ENCODE data around the gene C1orf232. TPM values are rescaled to one million over a fixed set of nuclear protein-coding genes. Genes with fewer than 3 reads are reported as not detected.

C1orf232 gene
- total RNA-seq, result not detected in 2 replicates

DNA sequence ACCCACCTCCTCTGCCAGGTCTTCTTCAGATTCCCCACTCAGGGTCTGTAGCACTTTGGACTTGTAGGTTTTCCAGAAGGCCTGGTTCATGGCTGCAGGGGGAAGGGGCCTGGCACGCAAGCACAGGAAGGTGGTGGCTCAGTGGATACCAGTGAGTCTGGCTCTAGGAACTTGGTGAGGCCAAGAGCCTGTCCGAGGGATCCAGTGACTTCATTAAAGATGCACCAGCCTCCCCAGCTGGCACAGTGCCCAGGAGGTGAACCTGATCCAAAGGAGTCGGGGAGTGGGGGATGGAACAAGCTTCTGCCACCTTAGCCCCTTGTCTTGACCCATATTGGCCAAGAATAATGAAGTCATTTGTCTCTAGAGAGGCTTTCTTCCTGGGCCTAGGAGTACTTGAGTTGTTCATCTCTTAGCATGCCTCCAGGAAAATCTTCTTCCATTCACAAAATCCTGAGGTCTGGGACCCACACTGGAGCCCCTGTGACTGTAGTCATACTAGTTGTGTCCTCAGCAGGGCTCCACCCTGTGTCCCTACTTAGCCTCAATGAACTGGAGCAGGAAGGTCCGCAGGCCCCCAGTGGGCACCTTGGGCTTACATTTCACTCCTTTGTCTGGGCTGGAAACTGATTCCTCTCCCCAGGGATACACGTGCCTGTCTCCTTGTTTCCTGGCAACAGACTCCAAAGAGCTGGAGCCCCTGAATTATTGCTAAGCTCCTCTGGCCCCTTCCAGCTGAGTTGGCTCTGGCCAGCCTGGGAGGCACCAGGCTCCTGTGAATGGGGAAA lies at the start of gene C1orf232:
Gene C1orf232 (minus strand): TSS at position 554 of the 788 bp plus-strand sequence. CDS start 464 bp downstream, at position 90.
- DNase-seq (ENCODE audit: low read depth), result no peak
- TF ChIP-seq, protein P1, sequence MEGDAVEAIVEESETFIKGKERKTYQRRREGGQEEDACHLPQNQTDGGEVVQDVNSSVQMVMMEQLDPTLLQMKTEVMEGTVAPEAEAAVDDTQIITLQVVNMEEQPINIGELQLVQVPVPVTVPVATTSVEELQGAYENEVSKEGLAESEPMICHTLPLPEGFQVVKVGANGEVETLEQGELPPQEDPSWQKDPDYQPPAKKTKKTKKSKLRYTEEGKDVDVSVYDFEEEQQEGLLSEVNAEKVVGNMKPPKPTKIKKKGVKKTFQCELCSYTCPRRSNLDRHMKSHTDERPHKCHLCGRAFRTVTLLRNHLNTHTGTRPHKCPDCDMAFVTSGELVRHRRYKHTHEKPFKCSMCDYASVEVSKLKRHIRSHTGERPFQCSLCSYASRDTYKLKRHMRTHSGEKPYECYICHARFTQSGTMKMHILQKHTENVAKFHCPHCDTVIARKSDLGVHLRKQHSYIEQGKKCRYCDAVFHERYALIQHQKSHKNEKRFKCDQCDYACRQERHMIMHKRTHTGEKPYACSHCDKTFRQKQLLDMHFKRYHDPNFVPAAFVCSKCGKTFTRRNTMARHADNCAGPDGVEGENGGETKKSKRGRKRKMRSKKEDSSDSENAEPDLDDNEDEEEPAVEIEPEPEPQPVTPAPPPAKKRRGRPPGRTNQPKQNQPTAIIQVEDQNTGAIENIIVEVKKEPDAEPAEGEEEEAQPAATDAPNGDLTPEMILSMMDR (IDR thresholded peaks at IDR 0.05; ENCODE audit: insufficient read depth, low read depth, low read length), result no peak
- peak within 1 kb of the TSS; percentile 89 for H3K4me3 ChIP-seq (ENCODE audit: low read depth, low read length)

DNA sequence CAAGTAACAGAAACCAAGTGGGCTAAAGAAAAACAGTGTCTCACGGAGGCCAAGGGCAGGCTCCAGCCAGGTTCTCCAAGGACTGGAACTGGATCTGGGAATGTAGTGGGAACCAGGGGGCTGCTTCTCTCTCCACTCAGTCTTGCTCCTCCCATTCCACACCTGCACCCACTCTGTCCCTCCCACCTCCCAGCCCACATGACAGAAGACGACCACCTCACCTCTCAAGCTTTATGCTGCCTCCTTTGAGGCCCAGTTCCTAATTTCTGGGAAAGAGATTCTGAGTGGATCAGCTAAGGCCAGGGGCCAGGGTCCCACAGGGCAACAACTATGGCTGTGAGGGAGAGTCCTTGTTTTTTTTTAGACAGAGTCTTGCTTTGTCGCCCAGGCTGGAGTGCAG lies 46.5 kb upstream of the C1orf232 start:
- DNase-seq (ENCODE audit: low read depth), result no peak
- TF ChIP-seq, protein P1 (IDR thresholded peaks at IDR 0.05; ENCODE audit: insufficient read depth, low read depth, low read length), result no peak

DNA sequence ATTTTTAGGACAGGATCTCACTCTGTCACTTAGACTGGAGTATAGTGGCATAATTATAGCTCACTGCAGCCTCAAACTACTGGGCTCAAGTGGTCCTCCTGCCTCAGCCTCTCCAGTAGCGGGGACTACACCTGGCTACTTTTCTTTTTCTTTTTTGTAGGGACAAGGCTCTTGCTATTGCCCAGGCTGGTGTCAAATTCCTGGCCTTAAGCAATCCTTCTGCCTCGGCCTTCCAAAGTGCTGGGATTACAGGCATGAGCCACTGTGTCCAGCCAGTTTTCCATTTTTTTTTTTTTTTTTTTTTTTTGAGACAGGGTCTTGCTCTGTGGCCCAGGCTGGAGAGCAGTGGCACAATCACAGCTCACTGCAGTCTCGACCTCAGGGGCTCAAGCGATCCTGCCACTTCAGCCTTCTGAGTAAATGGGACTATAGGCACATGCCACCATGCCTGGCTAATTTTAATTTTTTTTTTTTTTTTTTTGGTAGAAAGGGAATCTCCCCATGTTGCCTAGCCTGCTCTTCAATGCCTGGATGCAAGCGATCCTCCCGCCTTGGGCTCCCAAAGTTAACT lies 44.7 kb upstream of the C1orf232 start:
- H3K4me3 ChIP-seq (ENCODE audit: low read depth, low read length), result no peak overlapping the region
- TF ChIP-seq, protein P1 (IDR thresholded peaks at IDR 0.05; ENCODE audit: insufficient read depth, low read depth, low read length), result no peak

More for the DNA sequence above, 46.5 kb upstream of the C1orf232 start:
- H3K4me3 ChIP-seq (ENCODE audit: low read depth, low read length), result no peak overlapping the region

DNA sequence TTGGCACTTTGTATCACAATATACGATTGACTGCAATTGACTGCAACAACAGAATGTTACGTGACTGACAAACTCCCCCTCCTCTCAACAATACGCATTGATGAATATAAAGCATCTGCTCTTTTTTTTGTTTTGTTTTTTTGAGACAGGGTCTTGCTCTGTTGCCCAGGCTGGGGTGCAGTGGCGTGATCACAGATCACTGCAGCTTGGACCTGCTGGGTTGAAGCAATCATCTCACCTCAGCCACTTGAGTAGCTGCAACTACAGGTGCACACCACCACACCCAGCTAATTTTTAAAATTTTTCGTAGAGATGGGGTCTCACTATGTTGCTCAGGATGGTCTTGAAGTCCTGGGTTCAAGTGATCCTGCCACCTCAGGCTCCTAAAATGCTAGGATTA lies 44.0 kb upstream of the C1orf232 start:
- no peak overlapping the region for H3K4me3 ChIP-seq (ENCODE audit: low read depth, low read length)
- no peak for DNase-seq (ENCODE audit: low read depth)
- TF ChIP-seq, protein P1 (IDR thresholded peaks at IDR 0.05; ENCODE audit: insufficient read depth, low read depth, low read length), result no peak

More for the DNA sequence above, 44.7 kb upstream of the C1orf232 start:
- no peak for DNase-seq (ENCODE audit: low read depth)

DNA sequence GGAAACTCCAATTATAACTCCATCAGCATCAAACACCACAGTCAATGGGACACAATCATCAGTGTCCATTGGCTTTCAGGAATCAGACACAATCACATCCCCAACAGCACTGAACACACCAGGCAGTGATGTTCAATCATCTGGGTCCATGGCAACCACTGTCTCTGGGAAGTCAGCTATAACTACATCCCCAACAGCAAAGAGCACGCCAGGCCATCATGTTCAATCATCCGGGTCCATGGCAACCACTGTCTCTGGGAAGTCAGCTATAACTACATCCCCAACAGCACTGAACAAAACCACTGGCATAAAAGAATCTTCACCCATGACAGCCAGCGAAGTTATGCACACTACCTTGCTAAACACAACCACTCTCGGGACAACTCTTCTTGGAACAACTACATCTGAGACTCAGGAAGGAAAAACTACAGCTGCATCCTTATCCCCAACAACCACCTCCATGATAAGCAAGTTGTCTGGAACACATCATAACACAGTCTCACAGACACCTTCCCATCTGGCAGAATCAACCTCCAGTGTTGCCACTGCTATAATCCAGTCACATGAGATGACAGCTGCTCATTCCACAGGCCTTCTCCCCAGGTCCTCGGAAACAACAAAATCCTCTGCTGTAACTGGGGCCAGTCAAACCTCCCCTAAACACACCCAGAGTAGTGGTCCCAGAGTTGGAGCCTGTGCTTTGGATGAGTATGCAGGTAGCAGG lies 41.5 kb upstream of the C1orf232 start:
- DNase-seq (ENCODE audit: low read depth), result no peak
- TF ChIP-seq, protein P1 (IDR thresholded peaks at IDR 0.05; ENCODE audit: insufficient read depth, low read depth, low read length), result no peak
- no peak overlapping the region for H3K4me3 ChIP-seq (ENCODE audit: low read depth, low read length)

DNA sequence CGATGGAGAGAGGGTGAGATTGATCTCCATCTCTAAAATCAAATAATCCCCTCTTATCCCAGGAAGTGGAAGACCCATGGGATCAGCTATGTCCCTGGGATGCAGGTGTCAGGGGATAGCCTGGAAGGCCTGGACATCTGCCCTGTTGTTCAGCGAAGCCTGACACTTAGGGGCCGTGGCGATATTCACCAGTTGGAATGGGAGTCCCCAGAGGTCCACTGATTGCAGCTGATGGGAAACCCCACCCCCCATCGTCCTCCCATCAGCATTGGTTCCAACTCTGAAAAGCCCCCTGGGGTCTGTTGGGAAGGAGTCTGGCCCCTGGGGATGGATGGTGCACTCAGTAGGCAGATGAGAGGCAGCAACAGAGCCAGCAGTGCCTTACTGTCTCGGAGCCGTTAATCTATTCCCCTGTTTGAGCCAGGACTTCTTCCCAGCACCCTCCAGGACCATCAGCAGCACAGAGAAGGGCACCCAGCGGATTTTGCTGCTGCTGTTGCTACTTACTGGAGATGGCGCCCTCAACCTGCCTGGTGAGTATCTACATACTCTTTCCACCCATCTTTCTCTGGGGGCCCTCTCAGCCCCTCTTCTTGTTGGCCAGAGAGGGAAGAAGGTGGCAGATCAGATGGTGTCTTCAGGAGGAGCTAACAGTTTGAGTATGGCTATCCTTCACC lies 35.0 kb upstream of the C1orf232 start:
- TF ChIP-seq, protein P1 (IDR thresholded peaks at IDR 0.05; ENCODE audit: insufficient read depth, low read depth, low read length), result no peak
- DNase-seq (ENCODE audit: low read depth), result no peak

More for the DNA sequence above, 35.0 kb upstream of the C1orf232 start:
- no peak overlapping the region for H3K4me3 ChIP-seq (ENCODE audit: low read depth, low read length)
